ENCODE results near the gene EHD3.

Gene EHD3

GRCh38 chr2:31256611-31257382, 22.8 kb downstream of the EHD3 start:
- DNase-seq: no peak

- no peak for DNase-seq
Observed at GRCh38 chr2:31258351-31258750, 24.4 kb downstream of the EHD3 start.

GRCh38 chr2:31259075-31259474, 25.1 kb downstream of the EHD3 start:
- no peak for DNase-seq

- DNase-seq: no peak
Observed at GRCh38 chr2:31260870-31261269, 26.9 kb downstream of the EHD3 start.

GRCh38 chr2:31263636-31264190, 29.8 kb downstream of the EHD3 start:
- DNase-seq: no peak

GRCh38 chr2:31265234-31265633, 31.3 kb downstream of the EHD3 start:
- no peak for DNase-seq

- DNase-seq: no peak
Observed at GRCh38 chr2:31266804-31267203, 32.9 kb downstream of the EHD3 start.

GRCh38 chr2:31267437-31268120, 33.6 kb downstream of the EHD3 start:
- DNase-seq: no peak

GRCh38 chr2:31268344-31268743, 34.4 kb downstream of the EHD3 start:
- no peak for DNase-seq

- DNase-seq: no peak
Observed at GRCh38 chr2:31269087-31269486, 35.1 kb downstream of the EHD3 start.

- no peak for DNase-seq
Observed at GRCh38 chr2:31270131-31270530, 36.2 kb downstream of the EHD3 start.

GRCh38 chr2:31270822-31271231, 36.9 kb downstream of the EHD3 start:
- DNase-seq: no peak

- DNase-seq: no peak
Observed at GRCh38 chr2:31271851-31272267, 37.9 kb downstream of the EHD3 start.

- no peak for DNase-seq
Observed at GRCh38 chr2:31274401-31275075, 40.6 kb downstream of the EHD3 start.

- DNase-seq: no peak
Observed at GRCh38 chr2:31275976-31276375, 42.0 kb downstream of the EHD3 start.

- no peak for DNase-seq
Observed at GRCh38 chr2:31277621-31278020, 43.7 kb downstream of the EHD3 start.

- DNase-seq: no peak
Observed at GRCh38 chr2:31282634-31283033, 48.7 kb downstream of the EHD3 start.

- peak; percentile 7 for DNase-seq
Observed at GRCh38 chr2:31283193-31283919, 49.4 kb downstream of the EHD3 start.

- DNase-seq: no peak
Observed at GRCh38 chr2:31284107-31284506, 50.2 kb downstream of the EHD3 start.

GRCh38 chr2:31286230-31286629, 52.3 kb downstream of the EHD3 start:
- DNase-seq: no peak

- DNase-seq: no peak
Observed at GRCh38 chr2:31286961-31287550, 53.1 kb downstream of the EHD3 start.

GRCh38 chr2:31287654-31288053, 53.7 kb downstream of the EHD3 start:
- DNase-seq: no peak

GRCh38 chr2:31294196-31294595, 60.2 kb downstream of the EHD3 start:
- DNase-seq: no peak
